Retinal pigment epithelial cell (primary cell): ENCODE measurements around the gene DENND6A.

Experiments
- DNase-seq: peaks from one replicate; pipeline ENCODE4 v3.0.0-alpha.2; 2010; ENCODE audit warnings: low read depth
- H3K4me3 ChIP-seq: 2 replicates; pipeline ENCODE4 v1.5.1; 2011; ENCODE audit warnings: mild to moderate bottlenecking, low read length, control low read depth, moderate library complexity
- TF ChIP-seq, protein P1 (sequence below): conservative IDR thresholded peaks from 2 replicates; pipeline ENCODE4 v1.5.1; 2011; ENCODE audit warnings: low read depth, low read length, control low read depth, inconsistent platforms

DENND6A gene

DNA sequence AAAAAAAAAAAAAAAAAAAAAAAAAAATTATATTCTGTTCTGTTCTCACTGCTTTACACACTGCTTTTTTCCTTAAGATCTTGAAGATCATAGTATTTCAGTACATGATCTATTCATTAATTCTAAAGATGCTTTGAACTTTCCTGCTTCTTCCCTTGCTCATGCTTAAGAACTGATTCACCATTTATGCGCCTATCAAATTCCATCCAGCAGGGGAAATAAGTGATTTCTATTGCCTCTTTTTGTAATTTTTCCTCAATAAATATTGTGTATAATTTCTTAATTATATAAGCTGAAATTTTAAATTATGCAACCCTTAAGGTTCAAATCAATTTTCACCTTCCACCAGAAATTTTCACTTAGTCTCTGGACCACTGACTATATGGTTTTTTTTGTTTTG, 10.6 kb downstream of the DENND6A start:
- TF ChIP-seq, protein P1, sequence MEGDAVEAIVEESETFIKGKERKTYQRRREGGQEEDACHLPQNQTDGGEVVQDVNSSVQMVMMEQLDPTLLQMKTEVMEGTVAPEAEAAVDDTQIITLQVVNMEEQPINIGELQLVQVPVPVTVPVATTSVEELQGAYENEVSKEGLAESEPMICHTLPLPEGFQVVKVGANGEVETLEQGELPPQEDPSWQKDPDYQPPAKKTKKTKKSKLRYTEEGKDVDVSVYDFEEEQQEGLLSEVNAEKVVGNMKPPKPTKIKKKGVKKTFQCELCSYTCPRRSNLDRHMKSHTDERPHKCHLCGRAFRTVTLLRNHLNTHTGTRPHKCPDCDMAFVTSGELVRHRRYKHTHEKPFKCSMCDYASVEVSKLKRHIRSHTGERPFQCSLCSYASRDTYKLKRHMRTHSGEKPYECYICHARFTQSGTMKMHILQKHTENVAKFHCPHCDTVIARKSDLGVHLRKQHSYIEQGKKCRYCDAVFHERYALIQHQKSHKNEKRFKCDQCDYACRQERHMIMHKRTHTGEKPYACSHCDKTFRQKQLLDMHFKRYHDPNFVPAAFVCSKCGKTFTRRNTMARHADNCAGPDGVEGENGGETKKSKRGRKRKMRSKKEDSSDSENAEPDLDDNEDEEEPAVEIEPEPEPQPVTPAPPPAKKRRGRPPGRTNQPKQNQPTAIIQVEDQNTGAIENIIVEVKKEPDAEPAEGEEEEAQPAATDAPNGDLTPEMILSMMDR = peak; percentile 32
- H3K4me3 ChIP-seq = no peak overlapping the region
- no peak for DNase-seq

DNA sequence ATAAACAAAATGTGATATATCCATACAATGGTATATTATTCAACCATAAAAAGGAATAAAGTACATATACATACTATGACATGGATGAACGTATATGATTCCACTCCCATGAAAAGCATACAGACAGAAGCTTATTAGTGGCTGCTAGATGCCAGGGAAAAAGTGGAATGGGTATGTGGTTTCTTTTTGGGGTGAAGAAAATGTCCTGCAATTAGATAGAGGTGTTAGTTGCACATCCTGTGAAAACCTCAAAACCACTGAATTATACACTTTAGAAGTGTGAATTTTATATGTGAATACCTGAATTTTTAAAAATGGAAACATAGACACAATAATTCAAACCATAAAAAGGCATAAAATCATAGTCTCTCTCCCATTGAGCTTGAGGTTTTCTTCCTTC, 11.2 kb downstream of the DENND6A start:
- no peak overlapping the region for H3K4me3 ChIP-seq
- DNase-seq = no peak
- TF ChIP-seq, protein P1 = no peak

DNA sequence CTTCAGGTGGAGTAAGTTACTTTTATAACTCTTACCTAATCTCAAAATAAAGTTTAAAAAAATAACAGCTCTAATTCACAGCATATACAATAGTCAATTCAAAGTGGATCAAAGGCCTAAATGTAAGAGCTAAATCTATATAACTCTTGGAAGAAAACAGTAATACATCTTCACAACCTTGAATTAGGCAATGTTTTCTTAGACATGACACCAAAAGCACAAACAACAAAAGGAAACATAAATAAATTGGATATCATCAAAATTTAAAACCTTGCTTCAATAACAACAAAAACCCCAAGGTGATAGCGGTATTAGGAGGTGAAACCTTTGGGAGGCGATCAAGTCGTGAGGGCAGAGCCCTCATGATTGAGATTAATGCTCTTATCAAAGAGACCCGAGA, 12.8 kb downstream of the DENND6A start:
- DNase-seq = no peak
- H3K4me3 ChIP-seq = no peak overlapping the region
- TF ChIP-seq, protein P1 = no peak

DNA sequence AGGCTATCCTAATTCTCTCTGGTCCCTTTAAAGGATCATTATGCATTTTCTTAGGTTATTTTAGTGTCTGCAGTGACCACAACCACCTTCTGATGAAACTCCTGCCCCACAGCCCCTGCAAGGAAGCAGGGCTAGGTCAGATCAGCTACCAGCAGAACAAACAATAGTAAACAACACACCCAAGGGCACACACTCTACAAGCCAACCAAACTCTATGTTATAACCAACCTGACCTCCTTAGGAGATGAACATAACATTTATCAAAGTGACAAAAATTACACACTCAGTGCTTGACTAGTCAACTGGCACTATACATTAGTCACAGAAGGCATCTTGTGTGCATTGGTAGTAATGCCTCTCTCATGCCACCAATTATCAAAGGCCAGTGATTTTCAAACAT, 17.3 kb downstream of the DENND6A start:
- TF ChIP-seq, protein P1 = no peak
- no peak overlapping the region for H3K4me3 ChIP-seq
- DNase-seq = no peak

DNA sequence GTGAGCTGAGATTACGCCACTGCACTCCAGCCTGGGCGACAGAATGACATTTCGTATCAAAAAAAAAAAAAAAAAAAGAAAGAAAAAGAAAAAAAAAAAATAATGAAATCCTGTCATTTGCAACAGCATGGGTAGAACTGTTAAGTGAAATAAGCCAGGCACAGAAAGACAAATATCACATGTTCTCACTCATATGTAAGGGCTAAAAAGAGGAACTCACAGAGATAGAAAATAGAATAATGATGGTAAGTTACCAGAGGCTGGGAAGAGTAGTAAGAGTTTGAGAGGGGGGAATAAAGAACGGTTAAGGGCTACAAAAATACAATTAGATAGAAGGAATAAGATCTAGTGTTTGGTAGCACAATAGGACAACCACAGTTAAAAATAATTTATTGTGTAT, 19.7 kb downstream of the DENND6A start:
- DNase-seq = no peak
- TF ChIP-seq, protein P1 = no peak
- no peak overlapping the region for H3K4me3 ChIP-seq

DNA sequence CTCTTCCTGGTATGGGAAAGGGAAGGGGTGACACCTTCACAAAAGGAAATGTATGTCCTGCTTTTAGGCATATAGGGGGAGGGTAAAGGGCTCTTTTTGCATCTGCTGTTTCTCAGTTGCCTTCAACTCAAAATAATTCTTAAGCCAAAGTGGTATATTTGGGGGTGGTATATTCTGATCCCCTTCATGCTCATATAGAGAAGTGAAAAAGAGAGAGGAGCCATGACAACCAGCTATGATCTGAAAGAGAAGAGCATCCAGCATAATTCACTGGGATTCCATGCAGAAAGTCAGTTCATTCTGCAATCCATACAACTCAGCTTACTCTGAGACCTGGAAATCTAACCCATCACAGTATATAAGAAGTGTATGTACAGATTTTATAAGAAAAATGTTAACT, 22.3 kb downstream of the DENND6A start:
- DNase-seq = no peak
- TF ChIP-seq, protein P1 = no peak
- no peak overlapping the region for H3K4me3 ChIP-seq

DNA sequence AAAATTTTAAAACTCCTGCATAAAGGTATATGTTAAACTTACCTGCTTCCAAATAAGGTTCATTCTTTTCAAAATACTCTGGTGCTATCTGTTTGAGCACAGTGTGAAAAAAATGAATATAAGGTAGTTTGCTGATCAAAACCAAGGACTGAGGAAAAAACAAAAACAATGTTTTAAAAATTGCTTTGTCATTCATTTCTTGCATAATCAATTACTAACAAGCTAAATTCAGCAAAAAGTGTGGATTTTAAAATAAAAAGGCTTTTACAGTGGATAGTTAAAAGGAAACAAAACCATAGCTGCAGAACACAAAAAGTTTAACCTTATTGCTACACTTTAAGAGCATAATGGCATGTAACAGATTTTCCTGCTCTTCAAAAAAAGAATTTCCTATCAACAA, 31.5 kb downstream of the DENND6A start:
- no peak for DNase-seq
- TF ChIP-seq, protein P1 = no peak
- H3K4me3 ChIP-seq = no peak overlapping the region
